MM.1S (cell line): ENCODE results near the gene DOCK4.

Source experiments
- DNase-seq: peaks from one replicate; pipeline ENCODE4 v3.0.0-alpha.2; 2015
- H2AFZ ChIP-seq: fragments of 300-600 bp; sonication (generic); 2 replicates; pipeline ENCODE4 v1.6.0; 2016; ENCODE audit warnings: antibody characterized with exemption, low read length
- H3F3A ChIP-seq: fragments of 300-600 bp; sonication (generic); 2 replicates; pipeline ENCODE4 v1.6.1; 2016; ENCODE audit warnings: mild to moderate bottlenecking, antibody characterized with exemption, low read length, moderate library complexity, mixed read lengths; ENCODE audit not compliant: insufficient read depth
- H3K27ac ChIP-seq: fragments of 300-600 bp; sonication (generic); 2 replicates; pipeline ENCODE4 v1.5.1; 2016; ENCODE audit warnings: mild to moderate bottlenecking, low read length
- H3K27me3 ChIP-seq: fragments of 300-600 bp; sonication (generic); replicated peaks from 2 replicates; pipeline ENCODE4 v1.6.0; 2016; ENCODE audit warnings: low read length; ENCODE audit not compliant: insufficient read depth
- H3K36me3 ChIP-seq: fragments of 300-600 bp; sonication (generic); replicated peaks from 2 replicates; pipeline ENCODE4 v1.6.1; 2016; ENCODE audit warnings: mild to moderate bottlenecking, low read length, mixed read lengths; ENCODE audit not compliant: insufficient read depth
- H3K4me1 ChIP-seq: fragments of 300-600 bp; sonication (generic); 2 replicates; pipeline ENCODE4 v1.6.1; 2016; ENCODE audit warnings: low read length, mixed read lengths
- H3K4me2 ChIP-seq: fragments of 300-600 bp; sonication (generic); 2 replicates; pipeline ENCODE4 v1.6.0; 2016; ENCODE audit warnings: low read depth, low read length
- H3K4me3 ChIP-seq: fragments of 300-600 bp; sonication (generic); 2 replicates; pipeline ENCODE4 v1.5.1; 2016; ENCODE audit warnings: low read length, mixed read lengths
- H3K79me2 ChIP-seq: fragments of 300-600 bp; sonication (generic); 2 replicates; pipeline ENCODE4 v1.6.1; 2016; ENCODE audit warnings: mixed run types, low read length, mixed read lengths
- H3K9ac ChIP-seq: fragments of 300-600 bp; sonication (generic); 2 replicates; pipeline ENCODE4 v1.6.1; 2016; ENCODE audit warnings: low read length, mixed read lengths
- H3K9me2 ChIP-seq: fragments of 300-600 bp; sonication (generic); replicated peaks from 2 replicates; pipeline ENCODE4 v1.6.1; 2016; ENCODE audit warnings: mild to moderate bottlenecking, low read length, mixed read lengths; ENCODE audit not compliant: insufficient read depth
- H3K9me3 ChIP-seq: fragments of 300-600 bp; sonication (generic); replicated peaks from 2 replicates; pipeline ENCODE4 v1.6.1; 2016; ENCODE audit warnings: mild to moderate bottlenecking, low read length, mixed read lengths; ENCODE audit not compliant: insufficient read depth
- H4K20me1 ChIP-seq: fragments of 300-600 bp; sonication (generic); 2 replicates; pipeline ENCODE4 v1.6.1; 2016; ENCODE audit warnings: mild to moderate bottlenecking, low read length, moderate library complexity, mixed read lengths; ENCODE audit not compliant: insufficient read depth
- CTCF ChIP-seq: fragments of 300-600 bp; sonication (generic); IDR thresholded peaks from 2 replicates; pipeline ENCODE4 v1.5.1; 2016; ENCODE audit warnings: antibody characterized with exemption, low read length, mixed read lengths
- EZH2 ChIP-seq: fragments of 300-600 bp; sonication (generic); optimal IDR thresholded peaks from 2 replicates; pipeline ENCODE3; 2017; ENCODE audit warnings: low read depth, mild to moderate bottlenecking, antibody characterized with exemption, low read length, mixed read lengths
- EZH2phosphoT487 ChIP-seq: fragments of 300-600 bp; sonication (generic); IDR thresholded peaks from 2 replicates; pipeline ENCODE4 v1.6.1; 2018; ENCODE audit warnings: antibody characterized with exemption, low read length

The DOCK4 gene

GRCh38 chr7:112084520-112084971 is 121.7 kb downstream of the DOCK4 start:
- Histone ChIP-seq H3K9ac (peak overlapping the region; percentile 53), H3K27ac (peak overlapping the region; percentile 83), H3F3A (peaks cover 50% of the 10 kb centered on the region), H3K9me3 (no peaks in the 10 kb centered on the region), H3K79me2 (peaks cover 76% of the 10 kb centered on the region), H3K9me2 (no peaks in the 10 kb centered on the region), H3K27me3 (no peaks in the 10 kb centered on the region), H2AFZ (peak overlapping the region; percentile 3; the same call in 1 of the 2 replicates), H3K4me3 (peak overlapping the region; percentile 53), H3K36me3 (no peaks in the 10 kb centered on the region), H3K4me1 (peaks cover 67% of the 10 kb centered on the region), H4K20me1 (no peaks in the 10 kb centered on the region), H3K4me2 (peak overlapping the region; percentile 84)
- no peak for TF ChIP-seq CTCF
- TF ChIP-seq EZH2, result no peak
- TF ChIP-seq EZH2phosphoT487, result no peak
- DNase-seq, result peak; percentile 92

- H2AFZ ChIP-seq, result no peak overlapping the region
- peak overlapping the region; percentile 84 for H3K4me2 ChIP-seq
- DNase-seq, result no peak
- no peak for TF ChIP-seq CTCF
- H3K27me3 ChIP-seq, result no peaks in the 10 kb centered on the region
- peak overlapping the region; percentile 83 for H3K27ac ChIP-seq
- H3K4me1 ChIP-seq, result peaks cover 71% of the 10 kb centered on the region
- H4K20me1 ChIP-seq, result no peaks in the 10 kb centered on the region
- H3K9me3 ChIP-seq, result no peaks in the 10 kb centered on the region
- no peaks in the 10 kb centered on the region for H3K36me3 ChIP-seq
- peaks cover 77% of the 10 kb centered on the region for H3K79me2 ChIP-seq
- no peaks in the 10 kb centered on the region for H3K9me2 ChIP-seq
- H3K9ac ChIP-seq, result peak overlapping the region; percentile 14; the same call in 1 of the 2 replicates
- peaks cover 55% of the 10 kb centered on the region for H3F3A ChIP-seq
- peak overlapping the region; percentile 53 for H3K4me3 ChIP-seq
Measured at GRCh38 chr7:112083776-112084355, 122.3 kb downstream of the DOCK4 start.

GRCh38 chr7:112082306-112082705 is 123.9 kb downstream of the DOCK4 start:
- Histone ChIP-seq H3K36me3 (no peaks in the 10 kb centered on the region), H3K4me1 (peaks cover 63% of the 10 kb centered on the region), H3K9me2 (no peaks in the 10 kb centered on the region), H3K9ac (no peak overlapping the region), H2AFZ (no peak overlapping the region), H3K27ac (no peak overlapping the region), H3F3A (peaks cover 55% of the 10 kb centered on the region), H3K4me3 (no peak overlapping the region), H3K4me2 (no peak overlapping the region), H3K79me2 (peaks cover 73% of the 10 kb centered on the region), H3K27me3 (no peaks in the 10 kb centered on the region), H3K9me3 (no peaks in the 10 kb centered on the region), H4K20me1 (no peaks in the 10 kb centered on the region)
- DNase-seq, result no peak
- TF ChIP-seq EZH2phosphoT487 (no peak), CTCF (no peak), EZH2 (no peak)
